ELR (cell line): ENCODE data around the gene PPEF2.

ENCODE experiments used
- DNase-seq: peaks from one replicate; pipeline ENCODE4 v3.0.0-alpha.2; 2015; ENCODE audit warnings: low read depth

The PPEF2 gene

DNA sequence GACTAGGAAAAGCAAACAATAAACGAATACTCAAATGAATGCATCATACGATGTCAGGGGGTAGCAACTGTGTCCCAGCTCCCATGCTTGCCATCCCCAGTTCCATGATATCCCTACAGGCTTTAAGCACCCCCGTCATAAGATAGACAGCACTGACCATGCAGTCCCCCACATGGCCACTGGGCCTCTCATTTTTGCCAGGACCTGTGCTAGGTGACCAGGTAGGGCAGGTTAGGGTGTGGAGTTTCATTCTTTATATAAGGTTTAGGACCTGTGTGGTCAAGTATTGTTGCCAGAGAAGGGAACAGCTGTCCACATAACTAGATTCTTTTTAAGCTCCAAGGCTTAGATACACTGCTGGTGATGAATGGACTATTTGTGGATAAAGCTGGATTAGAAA is 9.7 kb downstream of the PPEF2 start:
- peak; percentile 8 for DNase-seq

DNA sequence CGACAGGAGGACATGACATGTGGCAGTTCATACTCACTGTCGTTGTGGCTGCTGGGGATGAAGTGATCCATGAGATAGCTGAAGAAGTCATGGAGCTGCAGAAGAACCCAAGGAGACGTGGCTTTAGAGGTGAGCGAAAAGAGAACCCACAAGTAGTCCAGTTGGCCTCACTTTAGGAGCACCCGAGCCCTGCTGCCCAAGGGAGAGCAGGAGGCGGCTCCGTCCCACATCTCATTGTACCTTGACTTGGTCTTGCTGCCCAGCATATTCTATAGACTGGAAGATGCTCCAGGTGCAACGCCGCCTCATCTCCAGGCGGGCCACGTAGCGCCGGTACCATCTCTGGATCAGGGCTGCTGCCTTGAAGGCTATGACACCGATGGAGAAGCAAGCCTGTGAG is 10.6 kb downstream of the PPEF2 start:
- no peak for DNase-seq

DNA sequence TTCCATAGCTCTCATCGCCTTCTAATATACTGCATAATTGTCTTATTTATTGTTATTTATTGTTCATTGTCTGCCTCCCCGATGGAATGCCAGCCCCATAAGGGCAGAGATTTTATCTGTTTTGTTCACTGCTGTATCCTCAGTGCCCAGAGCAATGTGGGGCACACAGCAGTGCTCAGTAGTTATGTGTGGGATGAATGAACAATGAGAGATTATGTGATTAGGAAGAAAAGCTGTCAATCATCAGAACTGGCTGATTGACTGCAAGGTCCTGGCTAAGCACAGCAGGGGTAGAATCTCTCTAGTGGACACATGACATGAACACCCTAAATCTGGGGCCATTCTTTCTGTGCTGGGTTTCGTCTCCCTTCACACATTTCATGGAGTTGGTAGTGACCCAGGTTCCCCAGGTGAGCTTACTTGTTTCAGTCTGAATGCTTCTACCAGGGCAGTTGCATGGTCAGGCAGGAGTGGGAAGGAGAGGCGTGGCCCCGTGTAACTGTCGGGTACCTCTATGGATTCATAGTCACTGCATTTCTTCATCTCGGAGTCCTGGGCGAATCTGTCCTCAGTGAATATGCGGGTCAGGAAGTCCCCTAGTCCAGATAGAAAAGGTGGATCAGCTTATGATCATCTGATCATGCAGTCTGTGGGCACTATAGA is 12.6 kb downstream of the PPEF2 start:
- no peak for DNase-seq

DNA sequence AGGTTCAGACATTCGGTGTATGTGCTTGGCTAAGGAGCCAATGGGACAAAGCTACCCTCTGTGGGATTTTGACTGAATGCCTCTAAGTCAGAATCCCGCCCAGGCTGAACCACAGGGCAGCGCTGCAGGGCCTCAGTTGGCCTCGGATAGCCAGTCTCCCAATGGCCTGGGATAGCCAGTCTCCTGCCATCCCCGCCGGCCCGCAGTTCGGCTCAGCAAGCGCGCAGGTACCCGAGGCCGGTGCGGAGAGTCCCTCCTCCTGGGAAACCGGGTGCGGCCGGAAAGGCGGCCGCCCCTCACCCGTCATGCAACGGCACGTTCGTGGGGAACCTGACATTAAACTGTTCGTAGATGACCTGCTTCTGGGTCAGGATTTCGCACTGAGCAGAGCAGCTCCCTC is 16.1 kb downstream of the PPEF2 start:
- no peak for DNase-seq

DNA sequence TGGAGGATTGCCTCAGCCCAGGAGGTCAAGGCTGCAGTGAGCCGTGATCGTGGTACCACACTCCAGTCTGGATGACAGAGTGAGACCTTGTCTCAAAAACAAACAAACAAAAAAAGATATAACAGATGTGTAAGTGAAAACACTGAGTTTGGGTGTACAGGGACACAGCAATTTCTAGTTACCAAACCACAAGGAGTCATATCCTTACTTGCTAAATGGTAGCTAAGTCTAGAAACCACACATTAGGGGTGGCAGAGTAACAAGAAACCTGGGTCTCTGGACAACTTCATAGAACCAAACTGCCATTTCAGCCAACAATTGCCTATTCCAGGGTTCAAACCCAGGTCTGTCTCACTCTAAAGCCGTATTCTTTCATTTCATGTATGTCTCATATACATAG is 20.8 kb downstream of the PPEF2 start:
- no peak for DNase-seq

DNA sequence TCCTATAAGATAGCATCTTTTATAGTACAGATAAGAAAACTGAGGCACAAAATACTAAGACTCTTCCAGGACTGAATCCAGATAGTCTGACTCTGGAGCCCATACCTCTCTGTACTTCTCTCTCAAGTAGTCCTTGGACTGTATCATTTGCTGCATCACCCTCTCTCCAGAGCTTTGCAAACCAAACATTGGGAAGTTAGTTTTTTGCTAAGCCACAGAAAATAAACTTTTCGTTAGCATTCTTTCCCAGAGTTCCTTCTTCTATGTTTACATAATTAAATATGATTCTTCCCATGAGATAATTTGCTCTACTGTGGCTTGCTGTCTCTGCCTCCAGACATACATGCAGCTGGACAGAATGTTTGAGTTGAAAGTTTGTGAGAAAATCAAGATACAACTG is 22.0 kb downstream of the PPEF2 start:
- DNase-seq, result no peak

DNA sequence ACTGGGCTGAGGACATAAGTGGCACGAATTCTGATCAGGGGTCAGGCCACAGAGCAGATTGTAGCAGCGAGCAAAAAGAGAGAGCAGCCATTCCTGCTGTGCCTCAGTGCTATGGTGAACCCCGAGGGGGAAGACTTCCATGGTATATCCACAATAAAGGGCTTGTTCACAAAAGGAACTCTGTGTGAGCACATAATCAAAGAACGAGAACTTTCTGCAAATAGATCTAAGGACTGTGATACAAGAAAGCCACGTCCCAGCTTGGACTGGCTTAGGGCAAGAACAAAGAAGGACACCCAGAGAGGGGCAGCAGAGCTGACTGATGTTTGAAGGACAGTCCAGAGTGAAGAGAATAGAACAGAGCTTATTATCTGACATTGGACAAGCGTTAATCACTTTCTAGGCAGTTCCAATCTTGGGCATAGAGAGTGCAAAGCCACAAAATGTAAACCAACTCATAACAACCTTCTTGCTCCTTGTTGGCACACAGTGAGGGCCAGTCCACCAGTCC is 24.0 kb downstream of the PPEF2 start:
- no peak for DNase-seq

DNA sequence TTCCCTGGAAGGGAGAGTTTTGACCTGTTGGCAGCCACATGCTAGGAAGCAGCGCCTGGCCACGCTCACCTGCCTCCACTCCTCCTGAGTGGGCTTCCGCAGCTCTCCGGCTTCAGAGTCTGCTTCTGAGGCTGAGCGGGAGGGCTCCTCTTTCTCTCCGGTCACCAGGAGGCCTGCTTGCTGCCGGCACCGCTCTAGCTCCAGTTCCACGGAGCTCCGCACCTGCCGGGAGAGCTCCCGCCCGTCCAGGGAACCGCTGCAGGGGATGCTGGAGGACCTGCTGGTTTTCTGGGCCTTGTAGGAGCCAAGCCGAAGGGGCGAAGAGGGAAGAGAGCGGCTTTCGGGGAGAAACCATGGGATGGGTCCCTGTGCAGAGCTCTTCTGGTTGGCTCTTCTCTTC is 26.0 kb downstream of the PPEF2 start:
- no peak for DNase-seq

DNA sequence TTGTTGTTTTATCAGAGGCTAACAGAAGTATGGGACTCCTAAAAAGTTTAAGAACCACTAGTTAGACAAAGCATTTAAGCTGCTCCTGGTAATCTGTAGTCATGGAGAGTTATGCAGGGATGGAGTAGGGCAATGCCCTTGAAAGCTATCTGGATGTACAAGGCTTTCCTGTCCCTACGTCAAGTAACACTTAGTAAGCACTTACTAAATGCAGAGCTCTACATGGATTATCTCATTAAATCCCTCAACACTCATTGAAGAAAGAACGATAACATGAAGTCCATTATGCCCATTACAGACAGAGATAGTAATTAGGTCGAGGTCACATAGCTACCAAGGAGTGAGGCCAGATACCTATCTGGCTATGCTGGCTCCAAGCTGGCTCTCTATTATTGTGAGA is 33.2 kb downstream of the PPEF2 start:
- no peak for DNase-seq

DNA sequence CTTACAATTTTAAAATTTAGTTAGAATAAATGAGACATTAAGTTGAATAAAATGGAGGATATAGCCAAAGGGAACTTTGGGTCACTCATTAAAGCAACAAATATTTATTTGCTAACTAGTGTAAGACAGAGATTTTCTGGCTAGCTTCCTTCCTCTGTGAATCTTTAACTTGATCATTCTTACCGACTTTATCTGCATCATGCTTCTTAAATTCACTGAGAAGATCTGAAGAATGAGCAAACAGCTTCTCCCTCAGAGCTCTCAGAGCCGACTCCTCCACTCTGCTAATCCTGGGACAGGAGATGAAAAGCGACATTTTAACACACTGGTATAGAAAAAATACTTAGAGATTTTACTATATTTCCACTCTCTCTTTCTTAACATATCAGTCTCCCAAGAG is 35.1 kb downstream of the PPEF2 start:
- no peak for DNase-seq

DNA sequence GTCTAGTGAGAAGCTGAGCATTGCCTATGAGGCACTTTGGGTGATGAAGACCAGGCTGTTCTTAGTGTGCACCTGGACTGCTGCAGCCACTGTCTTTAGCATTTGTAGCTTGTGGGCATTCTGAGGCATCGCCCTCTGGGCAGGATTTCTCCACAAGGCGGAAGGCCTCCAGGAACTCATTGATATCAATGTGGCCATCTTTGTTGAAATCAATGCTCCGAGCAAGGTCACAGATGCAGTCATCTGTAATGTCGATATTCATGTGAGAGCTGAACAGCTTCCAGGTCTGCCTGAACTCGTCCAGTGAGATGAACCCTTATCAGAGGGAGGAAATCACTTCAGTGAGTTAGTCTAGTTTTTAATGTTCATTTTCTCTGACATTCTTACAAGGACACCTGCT is 41.6 kb downstream of the PPEF2 start:
- DNase-seq, result no peak

DNA sequence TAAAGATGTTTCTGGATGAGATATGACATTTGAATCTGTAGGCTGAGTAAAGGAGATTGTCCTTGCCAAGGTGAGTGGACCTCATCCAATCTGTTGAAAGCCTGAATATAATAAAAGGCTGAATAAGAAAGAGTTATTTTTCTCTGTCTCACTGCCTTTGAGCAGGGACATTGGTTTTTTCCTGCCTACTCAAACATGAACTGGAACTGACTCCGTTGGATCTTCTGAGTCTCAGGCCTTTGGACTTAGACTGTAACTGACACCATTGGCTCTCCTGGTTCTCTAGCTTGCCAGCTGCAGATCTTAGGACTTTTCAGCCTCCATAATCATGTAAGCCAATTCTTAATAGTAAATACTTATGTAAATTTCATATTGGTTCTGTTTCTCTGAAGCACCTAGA is 43.5 kb downstream of the PPEF2 start:
- DNase-seq, result no peak

DNA sequence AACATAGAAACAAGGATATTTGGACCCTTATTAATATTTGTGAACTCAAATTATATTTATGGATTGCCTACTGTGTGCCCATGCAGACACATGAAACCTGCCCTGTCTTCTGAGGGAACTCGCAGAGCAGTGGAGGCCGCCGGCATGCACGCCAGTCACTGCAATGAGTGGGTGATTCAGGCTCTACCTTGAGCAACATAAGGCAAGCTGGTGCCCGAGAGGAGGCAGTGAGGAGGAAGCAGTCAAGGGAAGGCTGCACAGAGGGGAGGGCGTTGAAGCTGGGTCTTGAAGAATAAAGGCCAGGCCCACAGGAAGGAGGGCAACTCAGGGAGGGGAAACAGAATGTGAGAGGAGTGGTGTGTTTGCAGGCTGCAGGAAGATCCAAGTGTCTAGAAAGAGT is 52.8 kb downstream of the PPEF2 start:
- DNase-seq, result peak; percentile 36

DNA sequence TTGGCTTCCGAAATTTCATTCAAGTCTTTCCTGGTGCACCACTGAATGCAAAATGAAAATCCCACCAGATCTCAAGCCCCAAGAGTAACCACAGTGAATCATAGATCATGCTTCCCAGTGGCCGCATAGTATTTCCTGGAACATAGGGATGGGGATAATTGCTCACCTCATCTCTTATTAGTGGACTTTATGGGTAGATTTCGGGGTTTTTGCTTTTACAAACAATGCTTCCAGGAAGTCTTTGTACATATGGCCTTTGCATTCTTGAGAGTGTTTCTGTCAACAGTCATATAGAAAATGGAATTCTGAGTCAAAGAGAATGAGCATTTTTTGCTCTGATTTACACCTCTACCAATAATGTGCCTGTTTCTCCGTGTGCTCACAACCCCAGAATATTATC is 53.4 kb downstream of the PPEF2 start:
- peak; percentile 84 for DNase-seq

DNA sequence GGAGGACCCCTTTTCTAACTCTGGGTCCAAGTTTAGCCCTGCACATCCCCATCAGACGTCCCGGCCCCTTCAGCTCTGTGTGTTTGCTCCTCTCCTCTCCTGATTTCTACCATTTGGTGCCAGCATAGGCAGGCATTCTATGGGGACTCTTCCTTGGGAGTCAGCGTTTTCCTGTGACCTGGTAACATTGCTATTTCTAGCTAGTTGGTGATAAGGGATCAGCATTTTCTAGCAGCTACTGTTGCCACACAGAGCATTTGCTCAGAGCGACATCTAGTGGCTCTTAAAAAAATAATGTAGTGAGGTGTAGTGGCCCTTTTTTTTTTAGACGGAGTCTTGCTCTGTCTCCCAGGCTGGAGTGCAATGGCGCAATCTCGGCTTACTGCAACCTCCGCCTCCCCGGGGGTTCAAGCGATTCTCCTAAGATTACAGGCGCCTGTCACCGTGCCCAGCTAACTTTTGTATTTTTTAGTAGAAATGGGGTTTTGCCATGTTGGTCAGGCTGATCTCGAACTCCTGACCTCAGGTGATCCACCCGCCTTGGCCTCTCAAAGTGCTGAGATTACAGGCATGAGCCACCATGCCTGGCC is 54.0 kb downstream of the PPEF2 start:
- DNase-seq, result peak; percentile 90

DNA sequence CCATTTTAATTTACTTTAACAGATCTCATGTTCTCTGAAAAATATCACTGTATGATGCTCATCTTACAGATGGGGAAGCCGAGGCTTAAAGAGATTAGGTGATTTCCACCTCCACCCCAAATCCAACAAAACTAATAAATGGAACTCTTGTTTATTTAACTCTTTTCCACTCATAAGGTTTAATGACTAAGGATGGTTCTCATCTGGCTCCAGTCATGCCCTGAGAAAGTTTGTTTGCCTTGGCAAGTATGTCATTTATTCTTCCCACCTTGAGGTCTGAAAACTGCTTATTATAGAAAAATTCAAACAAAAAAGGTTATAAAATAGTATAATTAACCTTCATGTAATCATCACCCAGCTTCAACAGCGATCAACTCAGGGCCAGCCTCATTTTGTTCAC is 56.3 kb downstream of the PPEF2 start:
- no peak for DNase-seq

DNA sequence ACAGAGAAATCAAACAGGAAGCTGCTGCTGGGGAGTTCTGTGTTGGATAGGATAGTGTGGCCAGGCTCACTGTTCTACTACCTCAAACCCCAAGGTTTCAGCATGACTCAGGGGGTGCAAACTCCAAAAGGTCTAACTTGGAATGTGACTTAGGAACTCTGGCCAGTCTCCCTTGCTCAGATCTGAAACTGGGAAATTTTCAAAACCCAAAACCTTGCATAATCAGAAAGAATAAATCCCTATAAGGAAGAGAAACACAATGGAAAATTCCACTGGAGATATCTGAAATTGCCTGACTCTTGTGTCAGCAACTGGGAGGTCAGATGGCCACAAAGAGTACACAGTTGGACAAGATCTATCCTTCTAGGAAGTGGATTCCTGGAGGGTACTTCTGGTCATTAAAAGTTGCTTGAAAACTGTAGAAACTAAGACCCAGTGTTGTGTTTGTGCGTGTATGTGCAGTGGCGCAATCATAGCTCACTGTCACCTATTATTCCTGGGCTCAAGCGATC is 58.0 kb downstream of the PPEF2 start:
- DNase-seq, result peak; percentile 64

DNA sequence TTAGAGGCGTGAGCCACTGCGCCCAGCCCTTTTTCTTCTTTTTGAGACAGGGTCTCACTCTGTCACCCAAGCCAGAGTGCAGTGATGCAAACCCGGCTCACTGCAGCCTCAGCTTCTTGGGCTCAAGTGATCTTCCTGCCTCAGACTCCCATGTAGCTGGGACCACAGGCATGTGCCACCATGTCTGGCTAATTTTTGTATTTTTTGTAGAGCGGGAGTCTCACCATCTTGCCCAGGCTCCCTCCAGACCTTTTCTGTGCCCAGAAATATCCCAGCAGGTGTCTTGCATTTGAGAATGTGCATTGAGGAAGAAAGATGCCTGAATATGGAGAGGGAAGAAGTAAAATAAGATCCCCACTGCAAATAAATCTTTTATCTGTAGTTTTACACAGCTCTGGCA is 58.7 kb downstream of the PPEF2 start:
- no peak for DNase-seq

DNA sequence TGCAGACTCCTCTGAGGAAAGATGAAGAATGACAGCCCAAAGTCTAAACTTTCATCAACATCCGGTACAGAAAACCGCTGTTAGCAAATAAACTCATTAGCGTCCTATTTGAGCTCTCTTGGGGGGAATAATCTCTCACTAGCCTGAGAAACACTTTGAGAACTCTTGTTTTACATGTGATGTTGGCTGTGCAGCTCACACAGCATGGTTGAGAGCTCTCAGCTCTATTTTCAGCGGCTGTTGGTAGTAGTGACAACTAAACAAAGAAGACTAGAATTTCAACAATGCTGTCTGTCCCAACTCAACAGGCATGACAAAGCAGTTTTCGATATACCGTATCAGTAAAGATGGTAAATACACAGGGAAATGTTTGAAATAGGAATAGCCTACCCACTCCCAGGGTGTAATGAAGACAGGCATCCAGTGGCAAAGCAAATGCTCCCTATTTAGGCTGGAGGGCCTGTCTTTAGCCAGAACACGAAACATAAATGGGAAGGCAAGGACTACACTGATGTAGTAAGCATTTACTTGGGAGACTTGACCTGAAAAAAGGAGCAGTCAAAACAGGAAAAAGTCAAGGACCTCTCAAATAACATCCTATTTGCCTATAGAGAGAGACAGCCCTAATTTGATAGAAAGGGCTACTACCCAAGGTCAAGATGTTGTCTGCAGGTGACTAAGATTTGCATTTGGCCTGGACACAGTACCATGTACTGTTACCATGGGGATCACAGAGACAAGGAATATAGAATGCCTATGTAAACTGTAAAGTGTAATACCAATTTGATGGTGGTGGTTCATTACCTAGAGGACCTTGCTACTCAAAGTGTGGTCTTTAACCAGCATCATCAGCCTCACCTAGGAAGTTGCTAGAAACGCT is 60.4 kb downstream of the PPEF2 start:
- no peak for DNase-seq

DNA sequence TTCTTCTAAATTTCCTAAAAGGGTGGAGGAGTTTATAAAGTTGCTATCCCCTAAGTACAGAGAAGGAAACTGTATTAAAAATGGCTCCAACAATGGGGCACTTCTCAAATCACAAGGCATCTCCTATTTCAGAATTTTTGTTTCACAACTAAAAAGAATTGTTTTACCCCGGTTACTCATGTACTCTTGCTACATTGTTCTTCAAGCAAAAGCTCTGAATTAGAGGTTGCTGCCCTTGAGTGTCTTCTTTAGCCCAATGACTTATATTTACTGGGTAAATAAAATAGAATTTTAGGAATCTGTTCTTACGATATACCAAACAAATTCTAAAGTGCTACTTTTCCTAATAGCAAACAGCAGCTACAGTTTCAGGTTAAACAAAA is 67.5 kb downstream of the PPEF2 start:
- DNase-seq, result no peak

DNA sequence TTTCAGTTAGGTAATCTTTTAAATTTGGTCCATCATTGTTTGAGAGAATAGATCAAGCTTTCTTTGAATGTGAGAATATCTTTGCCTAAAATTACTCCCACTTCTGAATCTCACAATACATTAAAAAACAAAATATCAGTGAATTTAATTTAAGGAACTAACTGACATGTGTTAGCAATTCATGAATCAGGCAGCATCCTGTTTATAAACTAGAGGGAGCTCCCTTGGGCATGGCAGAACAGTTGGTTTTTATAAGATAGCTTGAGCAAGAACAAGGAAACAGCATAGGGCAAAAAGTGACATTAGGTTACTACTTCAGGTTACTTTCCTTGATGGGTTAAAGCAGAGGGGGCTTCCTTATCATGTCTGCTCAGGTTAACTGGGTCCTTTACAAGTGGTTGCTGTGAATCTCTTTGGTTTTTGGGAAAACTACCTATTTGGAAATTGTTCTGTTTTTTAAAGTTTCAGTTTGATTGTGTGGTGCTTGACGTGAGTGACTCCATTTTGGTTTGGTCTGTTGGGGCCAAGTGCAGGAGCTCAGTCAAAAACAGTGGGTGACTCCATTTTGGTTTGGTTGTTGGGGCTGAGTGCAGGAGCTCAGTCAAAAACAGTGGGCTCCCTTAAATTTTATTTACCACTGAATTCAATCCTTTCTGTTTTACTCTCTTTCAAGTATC is 68.0 kb downstream of the PPEF2 start:
- DNase-seq, result no peak

DNA sequence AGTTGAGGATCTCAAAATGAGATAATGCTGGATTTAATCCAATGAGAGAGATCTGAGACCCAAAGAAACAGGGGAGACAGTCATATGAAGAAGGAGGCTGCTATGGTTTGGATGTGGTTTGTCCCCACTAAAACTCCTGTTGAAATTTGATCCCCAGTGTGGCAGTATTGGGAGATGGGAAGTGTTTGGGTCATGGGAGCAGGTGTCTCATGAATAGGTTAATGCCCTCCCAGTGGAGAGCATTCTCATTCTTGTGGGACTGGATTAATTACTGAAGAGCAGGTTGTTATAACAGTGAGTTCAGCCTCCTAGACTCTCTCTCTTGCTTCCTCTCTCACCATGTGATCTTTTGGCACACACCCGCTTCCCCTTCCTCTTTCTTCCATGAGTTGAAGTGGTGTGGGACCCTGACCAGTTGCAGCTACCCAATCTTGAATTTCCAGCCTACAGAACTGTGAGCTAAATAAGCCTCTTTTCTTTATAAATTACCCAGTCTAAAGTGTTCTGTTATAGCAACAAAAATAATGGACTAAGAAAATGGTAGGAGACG is 70.3 kb downstream of the PPEF2 start:
- no peak for DNase-seq
